Liver (tissue), 9 donors: ENCODE measurements around the gene SELENOV. TPM values are rescaled to one million over a fixed set of nuclear protein-coding genes. Genes with fewer than 3 reads are reported as not detected.
A peak's percentile ranks its signal among the peaks of the same experiment; 100 is the strongest.

Experiments used
- DNase-seq: peaks from one replicate; pipeline ENCODE4 v3.0.0-alpha.2; 2017; ENCODE audit warnings: low spot score
- H3K27ac ChIP-seq, 2 donors: one replicate each; pipeline ENCODE4 v1.7.0; 2013; ENCODE audit warnings: inconsistent platforms in 2 of 2, low read length in 2 of 2, control low read depth in 1 of 2, low read depth in 1 of 2, mild to moderate bottlenecking in 1 of 2
- H3K27me3 ChIP-seq, 4 donors: one replicate each; pipeline versions ENCODE4 v1.6.1 to v1.7.0; 2013; ENCODE audit warnings: low read length in 3 of 4, inconsistent platforms in 1 of 4, mild to moderate bottlenecking in 1 of 4, moderate library complexity in 1 of 4; ENCODE audit not compliant: control insufficient read depth in 4 of 4, insufficient read depth in 4 of 4
- H3K36me3 ChIP-seq, 4 donors: one replicate each; pipeline versions ENCODE4 v1.6.1 to v1.7.0; 2013; ENCODE audit warnings: low read length in 3 of 4, mild to moderate bottlenecking in 3 of 4, low read depth in 1 of 4, moderate library complexity in 1 of 4; ENCODE audit not compliant: control insufficient read depth in 4 of 4, insufficient read depth in 3 of 4
- H3K4me1 ChIP-seq, 4 donors: one replicate each; pipeline versions ENCODE4 v1.6.1 to v1.7.0; 2013; ENCODE audit warnings: low read length in 3 of 4, mild to moderate bottlenecking in 3 of 4, moderate library complexity in 1 of 4; ENCODE audit not compliant: control insufficient read depth in 4 of 4, insufficient read depth in 4 of 4
- H3K4me3 ChIP-seq, 3 donors: one replicate each; pipeline versions ENCODE4 v1.6.1 to v1.7.0; 2013; ENCODE audit warnings: low read length in 3 of 3, control low read depth in 1 of 3, low read depth in 1 of 3, mild to moderate bottlenecking in 1 of 3
- H3K9ac ChIP-seq, 2 donors: one replicate each; pipeline ENCODE4 v1.7.0; 2013; ENCODE audit warnings: low read length in 2 of 2, mild to moderate bottlenecking in 2 of 2, moderate library complexity in 2 of 2, control low read depth in 1 of 2, low read depth in 1 of 2
- H3K9me3 ChIP-seq, 4 donors: one replicate each; pipeline versions ENCODE4 v1.6.1 to v1.7.0; 2013; ENCODE audit warnings: low read length in 3 of 4; ENCODE audit not compliant: control insufficient read depth in 4 of 4
- ATF3 ChIP-seq: IDR thresholded peaks from 2 replicates; pipeline ENCODE4 v1.6.1; 2016; ENCODE audit warnings: antibody characterized with exemption
- CTCF ChIP-seq: fragments of 150-350 bp; IDR thresholded peaks from 2 replicates; pipeline ENCODE4 v1.5.1; 2017; ENCODE audit warnings: improper control_type of control experiment, low read depth, low read length; ENCODE audit not compliant: missing input control
- EGR1 ChIP-seq, 2 donors: IDR thresholded peaks; 2 replicates each; pipeline ENCODE4 v1.6.1; 2016 to 2018; ENCODE audit warnings: antibody characterized with exemption in 2 of 2, low read depth in 2 of 2
- FOXA1 ChIP-seq: IDR thresholded peaks from 2 replicates; pipeline ENCODE4 v1.6.1; 2016; ENCODE audit warnings: antibody characterized with exemption
- FOXA2 ChIP-seq: IDR thresholded peaks from 2 replicates; pipeline ENCODE4 v1.6.1; 2016; ENCODE audit warnings: antibody characterized with exemption
- GABPA ChIP-seq, 2 donors: IDR thresholded peaks in 1 of 2; conservative IDR thresholded peaks in 1 of 2; 2 replicates each; pipeline ENCODE4 v1.6.1; 2016; ENCODE audit warnings: antibody characterized with exemption in 2 of 2, mild to moderate bottlenecking in 1 of 2, moderate library complexity in 1 of 2
- HNF4A ChIP-seq, 2 donors: conservative IDR thresholded peaks; 2 replicates each; pipeline ENCODE4 v1.6.1; 2016; ENCODE audit warnings: antibody characterized with exemption in 2 of 2, mild to moderate bottlenecking in 2 of 2
- HNF4G ChIP-seq: IDR thresholded peaks from 2 replicates; pipeline ENCODE4 v1.6.1; 2016; ENCODE audit warnings: antibody characterized with exemption
- JUND ChIP-seq, 2 donors: IDR thresholded peaks; 2 replicates each; pipeline ENCODE4 v1.6.1; 2016; ENCODE audit warnings: antibody characterized with exemption in 2 of 2
- MAX ChIP-seq: IDR thresholded peaks from 2 replicates; pipeline ENCODE4 v1.6.1; 2016; ENCODE audit warnings: antibody characterized with exemption
- NR2F2 ChIP-seq: IDR thresholded peaks from 2 replicates; pipeline ENCODE4 v1.6.1; 2016; ENCODE audit warnings: antibody characterized with exemption
- RAD21 ChIP-seq, 2 donors: IDR thresholded peaks; 2 replicates each; pipeline ENCODE4 v1.6.1; 2016; ENCODE audit warnings: antibody characterized with exemption in 2 of 2, mild to moderate bottlenecking in 2 of 2
- REST ChIP-seq: IDR thresholded peaks from 2 replicates; pipeline ENCODE4 v1.6.1; 2016; ENCODE audit warnings: antibody characterized with exemption, mild to moderate bottlenecking
- RXRA ChIP-seq, 2 donors: IDR thresholded peaks; 2 replicates each; pipeline ENCODE4 v1.6.1; 2017 to 2018; ENCODE audit warnings: antibody characterized with exemption in 2 of 2, mild to moderate bottlenecking in 1 of 2
- SP1 ChIP-seq: IDR thresholded peaks from 2 replicates; pipeline ENCODE4 v1.6.1; 2018; ENCODE audit warnings: antibody characterized with exemption, mild to moderate bottlenecking
- TAF1 ChIP-seq: conservative IDR thresholded peaks from 2 replicates; pipeline ENCODE4 v1.6.1; 2016; ENCODE audit warnings: antibody characterized with exemption, mild to moderate bottlenecking
- YY1 ChIP-seq: IDR thresholded peaks from 2 replicates; pipeline ENCODE4 v1.6.1; 2016; ENCODE audit warnings: antibody characterized with exemption, mild to moderate bottlenecking
- ZBTB33 ChIP-seq: IDR thresholded peaks from 2 replicates; pipeline ENCODE4 v1.6.1; 2016; ENCODE audit warnings: antibody characterized with exemption
- WGBS: extraction: QIAGEN DNeasy Blood & Tissue Kit; methylation state at CpG from one replicate; pipeline ENCODE4 v1.1.7; 2013; 5-methylcytosine and 5-hydroxymethylcytosine counted together
- polyA plus RNA-seq, 2 donors: library from polyadenylated mRNA; stranded (reverse) in 1 of 2; unstranded in 1 of 2; fragments of 200-250 nt in 1 of 2; fragments of >200 nt in 1 of 2; fragmentation: Nextera tagmentation in 1 of 2; extraction: Ambion mirVana in 1 of 2; gene quantifications; one replicate each; pipeline versions ENCODE4 v1.2.1 to v1.2.3, GENCODE V29; 2013 to 2015
- total RNA-seq, 2 donors: library from RNA; depleted of rRNA; stranded (reverse); fragments of >200 nt; gene quantifications; one replicate each; pipeline ENCODE4 v1.2.3, GENCODE V29; 2014
- donor health status: healthy.
- donor health status: healthy.
- donor health status: healthy.
- donor health status: healthy.
- donor health status: healthy.

The SELENOV gene
- total and polyA plus RNA-seq, 4 donors: not detected

GRCh38 chr19:39480337-39481228, 34.4 kb upstream of the SELENOV start, which contains the start of gene TIMM50:
TIMM50 (plus strand) TSS chr19:39480838; CDS start chr19:39480854, 16 bp downstream.
- Histone ChIP-seq H3K4me1 (peaks cover 3 to 19% (median 15%) of the 10 kb centered on the region in 4 donors), H3K36me3 (peaks cover under 1 to 17% (median 8%) of the 10 kb centered on the region in 4 donors), H3K9me3 (no peaks in the 10 kb centered on the region), H3K4me3 (peak within 1 kb of the TSS; percentile 78 to 95 (median 79)), H3K27ac (peak within 1 kb of the TSS; percentile 61 to 82), H3K9ac (peak within 1 kb of the TSS; percentile 76 to 93), H3K27me3 (no peaks in the 10 kb centered on the region)
- peak; percentile 17 for TF ChIP-seq REST
- TF ChIP-seq GABPA (IDR thresholded peaks at IDR 0.05 in 1 of 2, conservative IDR thresholded peaks at IDR 0.05 in 1 of 2): peak in 1 of 2 donors; percentile 77
- peak; percentile 95 for TF ChIP-seq ZBTB33
- peak; percentile 89 for TF ChIP-seq SP1
- TF ChIP-seq JUND (IDR thresholded peaks at IDR 0.05): peak in 1 of 2 donors; percentile 39
- peak; percentile 51 to 71 for TF ChIP-seq RXRA (IDR thresholded peaks at IDR 0.05)
- peak; percentile 57 for TF ChIP-seq MAX
- peak; percentile 10 for TF ChIP-seq ATF3
- peak; percentile 52 for TF ChIP-seq NR2F2
- no peak for TF ChIP-seq TAF1
- peak; percentile 98 for TF ChIP-seq YY1
- peak; percentile 21 to 51 for TF ChIP-seq HNF4A (conservative IDR thresholded peaks at IDR 0.05)
- peak; percentile 67 to 84 for TF ChIP-seq EGR1 (IDR thresholded peaks at IDR 0.05; ENCODE audit: low read depth in 2 of 2)
- no peak for TF ChIP-seq CTCF
- no peak for TF ChIP-seq FOXA2
- no peak for TF ChIP-seq FOXA1
- TF ChIP-seq HNF4G: no peak
- peak in 1 of 2 donors; percentile 40 for TF ChIP-seq RAD21 (IDR thresholded peaks at IDR 0.05)
- under 1% methylated on average over 62 of the region's 62 CpGs for WGBS
- peak; percentile 99 for DNase-seq
